GM20000 (cell line): ENCODE measurements around the gene RSPO3.
"Not testable (repeated sequence)": the region's sequence is repeated elsewhere in the genome, so short reads cannot be mapped to it uniquely, and the experiment has no call there.

ENCODE experiments used
- DNase-seq: peaks from one replicate; pipeline ENCODE4 v3.0.0; 2012; ENCODE audit warnings: low spot score
- TF ChIP-seq, protein P1 (sequence below): IDR thresholded peaks from 2 replicates; pipeline ENCODE4 v1.5.1; 2012; ENCODE audit warnings: mild to moderate bottlenecking, control low read depth; ENCODE audit errors: extremely low read depth, missing control alignments

The RSPO3 gene

DNA sequence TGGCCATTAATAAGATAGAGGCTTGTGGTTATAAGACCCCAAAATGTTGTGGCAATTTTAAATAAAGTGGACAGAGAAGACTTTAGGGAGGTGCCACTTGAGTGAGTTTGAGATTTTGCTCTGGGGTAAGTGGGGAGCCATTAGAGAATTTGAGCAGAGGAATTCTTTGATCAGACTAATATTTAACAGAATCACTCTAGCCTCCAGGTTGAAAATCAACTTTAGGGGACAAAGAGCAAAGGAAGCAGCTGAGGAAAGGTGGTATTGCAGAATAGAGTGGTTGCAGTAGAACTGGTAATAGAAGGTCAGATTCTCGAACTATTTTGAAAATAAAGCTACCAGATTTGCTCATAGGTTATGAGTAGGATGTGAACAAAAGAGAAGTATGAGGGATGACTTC lies 97.5 kb downstream of the RSPO3 start:
- no peak for DNase-seq
- TF ChIP-seq, protein P1, sequence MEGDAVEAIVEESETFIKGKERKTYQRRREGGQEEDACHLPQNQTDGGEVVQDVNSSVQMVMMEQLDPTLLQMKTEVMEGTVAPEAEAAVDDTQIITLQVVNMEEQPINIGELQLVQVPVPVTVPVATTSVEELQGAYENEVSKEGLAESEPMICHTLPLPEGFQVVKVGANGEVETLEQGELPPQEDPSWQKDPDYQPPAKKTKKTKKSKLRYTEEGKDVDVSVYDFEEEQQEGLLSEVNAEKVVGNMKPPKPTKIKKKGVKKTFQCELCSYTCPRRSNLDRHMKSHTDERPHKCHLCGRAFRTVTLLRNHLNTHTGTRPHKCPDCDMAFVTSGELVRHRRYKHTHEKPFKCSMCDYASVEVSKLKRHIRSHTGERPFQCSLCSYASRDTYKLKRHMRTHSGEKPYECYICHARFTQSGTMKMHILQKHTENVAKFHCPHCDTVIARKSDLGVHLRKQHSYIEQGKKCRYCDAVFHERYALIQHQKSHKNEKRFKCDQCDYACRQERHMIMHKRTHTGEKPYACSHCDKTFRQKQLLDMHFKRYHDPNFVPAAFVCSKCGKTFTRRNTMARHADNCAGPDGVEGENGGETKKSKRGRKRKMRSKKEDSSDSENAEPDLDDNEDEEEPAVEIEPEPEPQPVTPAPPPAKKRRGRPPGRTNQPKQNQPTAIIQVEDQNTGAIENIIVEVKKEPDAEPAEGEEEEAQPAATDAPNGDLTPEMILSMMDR = no peak

DNA sequence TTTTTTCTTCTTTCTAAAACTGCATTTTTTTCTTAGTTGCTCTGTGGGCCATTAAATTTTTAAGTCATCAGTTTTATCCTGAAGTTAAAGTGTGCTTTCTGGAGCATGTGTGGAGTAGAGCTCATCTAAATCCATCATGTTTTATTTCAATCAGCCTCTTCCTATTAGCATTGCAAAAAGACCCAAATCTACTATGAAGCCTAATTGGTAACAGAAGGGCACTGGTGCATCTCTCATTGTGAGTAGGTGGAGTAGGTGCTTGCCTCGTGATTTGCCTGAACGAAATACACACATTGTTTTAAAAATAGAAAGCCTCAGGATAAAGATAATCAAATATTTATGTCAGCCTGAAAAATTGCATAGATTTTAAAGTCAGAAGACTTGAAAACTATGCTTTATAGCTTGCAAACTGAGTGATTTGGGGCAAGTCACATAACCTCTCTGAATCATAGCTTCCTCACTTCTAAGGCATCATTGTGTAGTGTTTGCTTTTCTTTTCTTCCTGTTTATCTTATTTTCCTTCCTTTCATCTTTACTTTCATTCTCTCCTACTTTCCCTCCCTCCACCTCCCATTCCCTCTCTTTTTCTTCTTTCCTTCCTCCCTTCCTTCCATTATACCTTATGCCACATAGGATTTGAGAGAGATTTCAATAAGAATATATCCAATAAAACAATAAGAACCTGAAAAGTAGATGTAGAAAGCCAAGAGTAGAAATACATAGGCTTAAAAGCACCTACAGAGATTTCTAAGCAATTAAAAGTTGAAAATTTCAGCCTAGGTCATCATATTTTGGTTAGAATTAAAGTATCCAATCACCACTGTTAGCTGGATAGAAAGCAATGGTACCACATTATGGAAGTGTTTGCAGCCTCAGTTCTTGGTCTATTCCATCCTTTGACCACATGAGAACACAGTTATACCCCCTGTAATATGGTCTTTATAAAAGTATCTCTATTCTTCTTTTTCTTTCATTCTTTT lies 98.6 kb downstream of the RSPO3 start:
- TF ChIP-seq, protein P1 = no peak
- no peak for DNase-seq

DNA sequence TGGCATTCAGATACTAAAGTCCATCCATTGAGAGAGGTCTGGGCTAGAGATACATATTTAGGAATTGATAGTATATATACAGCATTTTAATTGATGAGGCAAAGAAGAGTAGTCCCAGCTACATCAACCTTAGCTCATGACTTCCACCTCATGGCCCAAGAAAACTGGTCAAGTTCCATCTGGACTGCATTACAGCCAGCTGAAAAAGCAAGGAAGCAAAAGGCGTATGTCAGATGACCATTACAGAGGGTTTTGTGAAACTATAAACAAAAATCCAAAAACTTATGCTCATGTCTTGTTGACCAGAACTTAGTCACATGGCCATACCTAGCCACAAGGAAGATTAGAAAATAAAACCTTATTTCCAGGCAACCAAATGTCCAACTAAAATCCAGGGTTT lies 101.4 kb downstream of the RSPO3 start:
- TF ChIP-seq, protein P1 = no peak
- no peak for DNase-seq

DNA sequence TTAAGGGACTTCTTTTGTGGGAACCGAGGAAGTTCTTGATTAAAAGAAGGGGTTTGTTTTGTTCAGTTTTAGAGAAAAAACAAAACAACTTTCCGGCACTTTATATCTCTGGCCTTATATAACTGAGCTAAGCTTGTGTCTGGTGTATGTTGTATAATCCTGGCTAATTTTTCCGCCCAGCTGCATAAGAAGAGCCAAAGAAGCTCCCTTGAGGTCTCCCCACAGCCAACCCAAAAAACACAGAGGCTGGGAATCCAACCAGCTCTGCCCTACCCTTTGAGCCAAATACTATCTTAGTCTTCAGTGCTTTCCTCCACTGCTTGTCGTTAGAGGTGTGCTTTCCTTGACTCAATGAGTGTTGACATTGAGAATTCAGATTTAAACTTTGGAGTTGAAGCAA lies 102.7 kb downstream of the RSPO3 start:
- no peak for DNase-seq
- TF ChIP-seq, protein P1 = no peak

DNA sequence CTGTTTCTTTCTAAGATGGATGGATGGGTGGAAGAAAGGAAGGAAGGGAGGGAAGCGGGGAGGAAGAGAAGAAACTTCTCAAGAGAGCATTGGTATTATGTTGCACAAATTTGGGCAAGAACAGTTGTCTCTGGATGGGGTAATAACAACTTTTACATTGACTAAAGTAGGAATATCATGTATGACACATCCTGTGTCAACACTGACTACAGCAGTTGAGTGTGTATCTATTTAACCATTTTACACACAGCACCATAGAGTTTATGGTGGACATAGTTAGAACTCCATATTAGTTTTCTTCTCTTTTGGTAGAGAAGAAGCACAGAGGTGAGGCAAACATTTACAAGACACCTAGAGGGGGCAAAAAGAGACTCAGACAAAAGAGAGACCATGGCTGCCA lies 103.9 kb downstream of the RSPO3 start:
- TF ChIP-seq, protein P1 = no peak
- no peak for DNase-seq

DNA sequence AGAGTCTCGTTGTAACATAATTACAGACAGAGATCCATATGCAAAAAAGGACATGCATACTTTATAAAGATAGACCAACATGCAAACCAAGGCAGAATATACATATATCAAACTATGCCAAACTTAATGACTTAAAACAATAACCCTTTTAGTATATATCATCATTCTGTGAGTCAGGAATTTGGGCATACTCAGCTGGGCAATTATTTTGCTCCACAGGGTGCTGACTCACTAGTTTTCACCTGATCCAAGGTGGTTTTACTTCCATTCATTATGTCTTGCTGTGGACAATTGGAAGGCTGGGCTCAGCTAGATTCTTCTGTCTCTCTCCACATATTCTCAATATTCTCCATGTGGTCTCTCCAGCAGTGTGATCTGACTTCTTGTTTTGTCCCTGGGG lies 107.0 kb downstream of the RSPO3 start:
- no peak for DNase-seq

DNA sequence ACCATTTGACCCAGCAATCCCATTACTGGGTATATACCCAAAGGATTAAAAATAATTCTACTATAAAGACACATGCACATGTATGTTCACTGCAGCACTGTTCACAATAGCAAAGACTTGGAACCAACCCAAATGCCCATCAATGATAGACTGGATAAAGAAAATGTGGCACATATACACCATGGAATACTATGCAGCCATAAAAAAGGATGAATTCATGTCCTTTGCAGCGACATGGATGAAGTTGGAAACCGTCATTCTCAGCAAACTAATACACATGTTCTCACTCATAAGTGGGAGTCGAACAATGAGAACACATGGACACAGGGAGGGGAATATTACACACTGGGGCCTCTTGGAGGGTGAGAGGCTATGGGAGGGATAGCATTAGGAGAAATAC lies 115.3 kb downstream of the RSPO3 start:
- not testable (repeated sequence) for DNase-seq

More for the DNA sequence above, 107.0 kb downstream of the RSPO3 start:
- TF ChIP-seq, protein P1 = no peak

DNA sequence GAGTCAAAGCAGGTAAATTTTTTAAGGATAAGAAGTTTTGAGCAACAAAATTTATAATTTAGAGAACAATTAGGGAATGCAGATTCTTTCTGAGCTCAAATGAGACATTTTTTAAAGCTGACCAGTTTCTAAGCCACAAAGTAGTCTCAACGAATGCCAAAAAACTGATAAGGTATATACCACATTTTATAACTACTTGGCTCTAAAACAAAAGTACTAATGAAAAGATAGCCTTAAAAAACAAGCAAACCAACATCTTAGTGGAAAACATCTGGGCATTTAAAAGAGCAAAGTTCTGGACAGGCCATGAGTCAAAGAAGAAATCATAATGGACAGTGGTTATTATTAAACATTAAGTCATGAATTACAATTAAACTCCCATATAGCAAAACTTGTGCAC lies 125.0 kb downstream of the RSPO3 start:
- no peak for DNase-seq
- TF ChIP-seq, protein P1 = no peak
